Bronchial epithelial cell (primary cell): ENCODE measurements around the gene TAF3. TPM values are rescaled to one million over a fixed set of nuclear protein-coding genes. Genes with fewer than 3 reads are reported as not detected.

Experiments used
- DNase-seq: peaks from one replicate; pipeline ENCODE4 v3.0.0-alpha.2; 2010; ENCODE audit warnings: low read depth
- FAIRE-seq: peaks from 2 replicates; lab custom pipeline; 2011; peaks lifted over from hg19 to GRCh38; lab: Jason Lieb, UNC
- H3K27me3 ChIP-seq: 2 replicates; pipeline ENCODE4 v1.5.1; 2011; ENCODE audit warnings: low read length; ENCODE audit not compliant: control insufficient read depth, insufficient read depth
- H3K36me3 ChIP-seq: 2 replicates; pipeline ENCODE4 v1.5.1; 2011; ENCODE audit warnings: low read length; ENCODE audit not compliant: control insufficient read depth, insufficient read depth
- H3K4me3 ChIP-seq: 2 replicates; pipeline ENCODE4 v1.5.1; 2011; ENCODE audit warnings: mild to moderate bottlenecking, low read depth, low read length, control low read depth
- total RNA-seq: library from RNA; depleted of rRNA; stranded (reverse); fragments of >200 nt; gene quantifications from 2 replicates; pipeline ENCODE4 v1.2.1, GENCODE V29; 2014
- TF ChIP-seq, protein P1 (sequence below): IDR thresholded peaks from 2 replicates; pipeline ENCODE4 v1.5.1; 2011; ENCODE audit warnings: mild to moderate bottlenecking, moderate library complexity, low read length, control low read depth, inconsistent platforms; ENCODE audit not compliant: insufficient read depth, severe bottlenecking

Gene TAF3
- total RNA-seq, 1 donor from 2014 or later = 1.3 TPM

DNA sequence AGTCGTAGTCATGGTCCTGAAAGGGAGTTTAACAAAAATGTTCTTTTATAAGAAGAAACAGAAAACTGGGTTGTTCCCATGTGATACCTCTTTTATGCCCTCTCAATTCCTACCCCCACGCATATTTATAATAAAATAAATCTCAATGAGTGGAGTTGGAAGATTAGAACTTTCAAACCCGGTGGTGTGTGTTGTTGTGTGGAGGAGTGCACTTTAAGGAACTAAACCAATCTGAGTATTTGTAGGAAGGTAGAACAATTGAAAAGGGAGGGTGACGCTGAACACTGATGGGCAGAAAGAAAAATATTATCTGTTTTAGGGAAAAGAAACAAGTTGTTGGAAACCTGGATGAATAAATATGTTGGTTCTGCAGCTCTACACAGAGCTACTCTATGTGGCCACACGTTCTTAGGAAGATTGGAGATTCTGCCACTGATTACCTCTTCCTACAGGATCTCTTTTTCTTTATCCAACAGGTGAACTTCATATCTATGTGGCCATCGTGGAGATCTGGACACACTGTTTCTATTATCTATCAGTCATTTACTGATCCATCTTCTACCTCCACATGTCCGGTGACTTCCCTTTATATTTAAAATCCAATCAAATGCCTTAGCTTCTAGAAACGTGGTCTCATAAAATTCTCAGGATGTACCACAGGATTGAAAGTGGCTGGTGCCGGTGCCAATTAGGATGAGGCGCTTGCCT, 223.1 kb downstream of the TAF3 start:
- peaks cover 77% of the 10 kb centered on the region for H3K27me3 ChIP-seq
- no peaks in the 10 kb centered on the region for H3K36me3 ChIP-seq
- TF ChIP-seq, protein P1, sequence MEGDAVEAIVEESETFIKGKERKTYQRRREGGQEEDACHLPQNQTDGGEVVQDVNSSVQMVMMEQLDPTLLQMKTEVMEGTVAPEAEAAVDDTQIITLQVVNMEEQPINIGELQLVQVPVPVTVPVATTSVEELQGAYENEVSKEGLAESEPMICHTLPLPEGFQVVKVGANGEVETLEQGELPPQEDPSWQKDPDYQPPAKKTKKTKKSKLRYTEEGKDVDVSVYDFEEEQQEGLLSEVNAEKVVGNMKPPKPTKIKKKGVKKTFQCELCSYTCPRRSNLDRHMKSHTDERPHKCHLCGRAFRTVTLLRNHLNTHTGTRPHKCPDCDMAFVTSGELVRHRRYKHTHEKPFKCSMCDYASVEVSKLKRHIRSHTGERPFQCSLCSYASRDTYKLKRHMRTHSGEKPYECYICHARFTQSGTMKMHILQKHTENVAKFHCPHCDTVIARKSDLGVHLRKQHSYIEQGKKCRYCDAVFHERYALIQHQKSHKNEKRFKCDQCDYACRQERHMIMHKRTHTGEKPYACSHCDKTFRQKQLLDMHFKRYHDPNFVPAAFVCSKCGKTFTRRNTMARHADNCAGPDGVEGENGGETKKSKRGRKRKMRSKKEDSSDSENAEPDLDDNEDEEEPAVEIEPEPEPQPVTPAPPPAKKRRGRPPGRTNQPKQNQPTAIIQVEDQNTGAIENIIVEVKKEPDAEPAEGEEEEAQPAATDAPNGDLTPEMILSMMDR = no peak
- DNase-seq = no peak
- FAIRE-seq = no peak
- no peak overlapping the region for H3K4me3 ChIP-seq

DNA sequence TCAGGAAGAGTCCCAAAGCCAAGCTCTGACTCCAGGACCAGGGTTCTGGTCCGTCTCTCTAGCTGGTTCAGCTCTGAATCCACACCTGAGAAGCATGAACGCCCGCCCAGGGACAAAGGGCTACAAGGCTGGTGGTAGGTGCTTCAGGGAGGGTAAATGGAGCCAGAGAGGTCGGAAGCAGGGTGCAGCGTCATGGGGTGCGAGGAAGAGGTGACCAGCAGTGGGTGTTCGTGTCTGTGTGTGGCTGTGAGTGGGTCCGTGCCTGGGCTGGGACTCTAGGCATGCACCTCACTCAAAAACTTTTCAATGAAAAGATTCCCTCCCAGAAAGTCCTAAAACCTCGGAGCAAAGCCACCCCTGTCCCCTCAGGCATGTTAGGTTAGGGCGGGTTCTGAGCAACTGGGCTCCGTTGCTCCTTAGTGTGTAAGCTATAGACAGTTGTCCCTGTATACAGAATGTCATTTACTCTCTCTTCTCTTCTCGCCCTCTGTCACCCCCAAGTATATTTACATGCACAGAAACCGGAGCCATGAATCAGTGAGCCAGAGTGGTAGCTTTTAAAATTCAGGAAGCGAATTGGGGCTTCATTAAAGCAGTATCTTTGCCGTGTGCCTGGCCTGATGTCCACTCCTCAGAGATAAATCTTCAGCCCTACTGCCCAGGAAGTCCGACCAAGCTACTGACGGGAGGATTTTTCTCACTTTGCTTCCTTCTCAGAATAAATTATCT, 223.9 kb downstream of the TAF3 start:
- DNase-seq (no peak), FAIRE-seq (no peak)
- no peak overlapping the region for H3K4me3 ChIP-seq
- H3K27me3 ChIP-seq = peaks cover 78% of the 10 kb centered on the region
- no peaks in the 10 kb centered on the region for H3K36me3 ChIP-seq
- TF ChIP-seq, protein P1 = no peak

DNA sequence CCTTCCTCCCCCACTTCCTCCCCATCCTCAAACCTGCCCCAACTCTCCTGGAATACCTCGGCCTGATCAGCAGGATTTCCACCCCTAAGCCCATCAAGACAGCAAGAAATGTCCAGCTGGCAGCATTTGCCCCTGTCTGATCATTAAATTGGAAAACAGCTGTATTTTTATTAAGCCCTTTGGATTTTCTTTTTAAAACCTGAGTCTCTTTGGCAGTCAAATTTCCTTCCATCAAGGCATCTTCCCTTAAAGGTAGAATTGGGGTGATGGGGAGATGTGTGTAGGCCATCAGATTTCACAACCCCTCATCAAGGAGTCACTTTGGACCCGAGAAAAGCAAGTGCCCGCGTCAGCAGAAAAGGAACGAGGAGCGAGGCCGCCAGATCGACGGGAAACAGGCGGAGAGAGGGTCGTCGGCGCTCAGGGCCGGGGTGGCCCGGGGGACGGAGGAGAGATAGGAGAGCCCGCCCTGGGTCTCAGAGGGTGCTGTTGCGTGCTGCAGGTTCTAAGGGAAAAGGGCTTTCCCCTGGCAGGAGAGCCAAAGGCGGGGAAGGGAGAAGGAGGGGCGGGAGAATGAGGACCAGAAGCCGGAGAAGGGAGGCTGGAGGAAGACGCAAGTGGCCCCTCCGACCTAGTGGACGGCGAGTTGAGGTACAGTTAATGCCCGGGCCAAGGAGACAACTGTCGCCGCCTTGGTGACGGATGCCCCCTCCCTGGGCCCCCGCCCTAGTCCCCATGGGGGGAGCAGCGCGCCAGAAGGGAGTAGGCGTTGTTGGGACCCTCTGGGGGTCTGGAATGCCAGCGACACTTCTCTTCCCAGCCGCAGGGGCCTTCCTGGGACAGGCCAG, 224.6 kb downstream of the TAF3 start:
- Histone ChIP-seq H3K4me3 (no peak overlapping the region), H3K27me3 (peaks cover 78% of the 10 kb centered on the region), H3K36me3 (no peaks in the 10 kb centered on the region)
- FAIRE-seq (no peak), DNase-seq (no peak)
- TF ChIP-seq, protein P1 = no peak

DNA sequence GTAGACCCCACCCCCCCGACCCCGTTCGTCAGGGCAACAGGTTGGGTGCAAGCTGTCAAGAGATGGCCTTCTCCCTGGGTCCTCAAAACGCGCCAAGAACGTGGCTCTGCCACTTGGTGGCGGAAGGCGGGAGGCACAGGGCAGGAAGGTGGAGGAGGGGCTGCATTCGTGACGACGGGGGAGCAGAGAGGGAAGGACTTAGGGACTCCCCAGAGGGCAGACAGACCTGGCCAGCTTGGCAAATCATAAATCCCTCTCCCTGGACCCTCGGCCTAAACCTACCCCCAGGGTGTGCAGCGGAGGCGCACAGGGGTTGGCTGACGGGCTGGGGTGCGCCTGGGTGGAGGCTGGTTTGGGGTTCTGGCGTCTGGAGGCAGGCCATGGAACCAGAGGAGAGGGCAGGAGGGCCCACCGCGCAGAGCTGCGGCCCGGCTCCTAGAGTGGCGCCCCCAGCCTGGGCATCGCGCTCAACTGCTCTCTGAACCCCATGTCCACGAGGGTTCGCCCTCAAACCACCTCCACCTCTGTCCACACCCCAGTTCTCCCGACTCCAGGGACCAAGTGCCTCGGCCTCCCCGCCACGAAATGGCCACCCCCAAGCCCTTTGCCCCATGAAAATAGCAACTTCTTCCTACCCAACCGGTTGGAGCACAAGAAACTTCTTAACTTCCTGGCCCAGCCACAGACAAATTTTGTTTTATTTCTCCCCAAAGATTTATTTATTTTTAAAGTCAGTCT, 225.4 kb downstream of the TAF3 start:
- no peak for FAIRE-seq
- Histone ChIP-seq H3K27me3 (peaks cover 83% of the 10 kb centered on the region), H3K36me3 (no peaks in the 10 kb centered on the region), H3K4me3 (no peak overlapping the region)
- TF ChIP-seq, protein P1 = no peak
- DNase-seq = no peak

DNA sequence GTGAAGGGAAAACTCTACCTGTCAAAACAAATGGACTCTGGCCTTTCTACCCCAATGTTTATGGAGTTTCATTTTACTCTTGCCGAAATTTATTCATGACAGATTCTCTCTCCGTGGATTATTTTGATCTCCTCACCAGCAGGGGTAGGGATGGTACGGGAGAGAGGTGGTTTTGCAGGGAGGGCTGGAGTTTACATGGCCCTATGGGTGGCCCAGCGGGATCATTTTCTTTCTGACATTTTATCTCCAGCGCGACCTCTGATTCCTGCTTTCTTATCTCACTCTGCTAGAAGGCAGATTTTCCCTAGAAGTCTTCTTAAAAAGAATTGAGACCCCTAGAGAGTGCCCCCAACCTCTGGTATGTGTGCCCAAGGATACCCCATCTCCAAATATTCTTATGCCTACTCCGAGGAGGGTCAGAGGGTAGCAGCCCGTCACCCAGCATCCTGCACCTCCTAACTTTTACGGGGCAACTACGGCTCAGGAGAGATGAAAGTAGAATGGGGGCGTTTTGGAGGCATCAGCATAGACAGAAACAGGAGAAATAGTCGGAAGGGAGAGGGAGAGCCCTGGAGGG, 226.1 kb downstream of the TAF3 start:
- Histone ChIP-seq H3K36me3 (no peaks in the 10 kb centered on the region), H3K27me3 (peaks cover 81% of the 10 kb centered on the region), H3K4me3 (no peak overlapping the region)
- DNase-seq (no peak), FAIRE-seq (no peak)
- TF ChIP-seq, protein P1 = no peak
